ENCODE data around the gene GOLGA6L4. TPM values are rescaled to one million over a fixed set of nuclear protein-coding genes. Genes with fewer than 3 reads are reported as not detected.
"Not testable (repeated sequence)": the region's sequence is repeated elsewhere in the genome, so short reads cannot be mapped to it uniquely, and the experiment has no call there.

GOLGA6L4 gene
- total RNA-seq = 1.9 and 3.9 TPM in 2 replicates
- total RNA-seq (2013) = 0.70 TPM
- polyA plus RNA-seq = 0.88 and 1.2 TPM in 2 replicates
- 0.71 TPM in 1 of 2 replicates, not detected in the other for polyA minus RNA-seq

- DNase-seq; CTCF ChIA-PET; H3K4me3 Mint-ChIP-seq; H3K27me3 Mint-ChIP-seq; H3K4me1 Mint-ChIP-seq; H2AFZ ChIP-seq (ENCODE audit: insufficient read depth, low read depth, low read length, poor library complexity, severe bottlenecking); H3K4me1 ChIP-seq (ENCODE audit: control insufficient read depth in 2 of 2, insufficient read depth in 2 of 2, low read length in 2 of 2); H3K4me3 ChIP-seq (ENCODE audit: control extremely low read depth in 1 of 5, extremely low read depth in 1 of 5, insufficient read depth in 1 of 5, low read depth in 2 of 5, low read length in 4 of 5); H3K9ac ChIP-seq (ENCODE audit: low read length); H3K79me2 ChIP-seq (ENCODE audit: control insufficient read depth, insufficient read depth, low read length); ATAC-seq (ENCODE audit: low read depth); H3K9me3 Mint-ChIP-seq (ENCODE audit: insufficient read depth); intact Hi-C loops (cut with micrococcal nuclease); H4K20me1 ChIP-seq (ENCODE audit: control insufficient read depth, insufficient read depth, low read length, poor library complexity, severe bottlenecking); H3K36me3 ChIP-seq (replicated peaks in 1 of 2; ENCODE audit: control extremely low read depth in 1 of 2, control insufficient read depth in 1 of 2, extremely low read depth in 1 of 2, insufficient read depth in 2 of 2, low read length in 1 of 2); H3K27ac ChIP-seq (ENCODE audit: low read length in 2 of 2); H3K27ac Mint-ChIP-seq; H3K4me2 ChIP-seq (replicated peaks; ENCODE audit: low read depth, low read length, poor library complexity, severe bottlenecking); H3K9me3 ChIP-seq (ENCODE audit: control extremely low read depth in 1 of 3, control insufficient read depth in 2 of 3, insufficient read depth in 1 of 3, low read length in 2 of 3); POLR2A ChIA-PET; H3K27me3 ChIP-seq (replicated peaks in 1 of 4; ENCODE audit: control extremely low read depth in 1 of 4, control insufficient read depth in 3 of 4, insufficient read depth in 4 of 4, low read length in 3 of 4): not testable (repeated sequence)
- no CpG with 5 or more reads among the region's 13 CpGs for WGBS (ENCODE audit: insufficient coverage)
Measured at GRCh38 chr15:84235573-84235972, at the start of gene GOLGA6L4. TSS of gene GOLGA6L4 (plus strand) at chr15:84235773. CDS start at chr15:84235835, 62 bp downstream.

- H3K36me3 ChIP-seq (replicated peaks in 1 of 2; ENCODE audit: control extremely low read depth in 1 of 2, control insufficient read depth in 1 of 2, extremely low read depth in 1 of 2, insufficient read depth in 2 of 2, low read length in 1 of 2) = not testable (repeated sequence)
Measured at GRCh38 chr15:84192982-84193381, 42.6 kb upstream of the GOLGA6L4 start.

GRCh38 chr15:84195603-84196002 lies 40.0 kb upstream of the GOLGA6L4 start:
- H3K27me3 Mint-ChIP-seq; CTCF ChIA-PET; intact Hi-C loops (cut with micrococcal nuclease); H2AFZ ChIP-seq (ENCODE audit: insufficient read depth, low read depth, low read length, poor library complexity, severe bottlenecking); H3K9ac ChIP-seq (ENCODE audit: low read length); H3K9me3 Mint-ChIP-seq (ENCODE audit: insufficient read depth); H3K4me1 ChIP-seq (ENCODE audit: control insufficient read depth in 2 of 2, insufficient read depth in 2 of 2, low read length in 2 of 2); POLR2A ChIA-PET; H3K36me3 ChIP-seq (replicated peaks in 1 of 2; ENCODE audit: control extremely low read depth in 1 of 2, control insufficient read depth in 1 of 2, extremely low read depth in 1 of 2, insufficient read depth in 2 of 2, low read length in 1 of 2); H3K27ac Mint-ChIP-seq; H3K4me3 ChIP-seq (ENCODE audit: control extremely low read depth in 1 of 5, extremely low read depth in 1 of 5, insufficient read depth in 1 of 5, low read depth in 2 of 5, low read length in 4 of 5); DNase-seq; H3K27me3 ChIP-seq (replicated peaks in 1 of 4; ENCODE audit: control extremely low read depth in 1 of 4, control insufficient read depth in 3 of 4, insufficient read depth in 4 of 4, low read length in 3 of 4); H3K79me2 ChIP-seq (ENCODE audit: control insufficient read depth, insufficient read depth, low read length); H3K4me1 Mint-ChIP-seq; H3K4me3 Mint-ChIP-seq; H3K4me2 ChIP-seq (replicated peaks; ENCODE audit: low read depth, low read length, poor library complexity, severe bottlenecking); H3K27ac ChIP-seq (ENCODE audit: low read length in 2 of 2); H4K20me1 ChIP-seq (ENCODE audit: control insufficient read depth, insufficient read depth, low read length, poor library complexity, severe bottlenecking); H3K9me3 ChIP-seq (ENCODE audit: control extremely low read depth in 1 of 3, control insufficient read depth in 2 of 3, insufficient read depth in 1 of 3, low read length in 2 of 3): not testable (repeated sequence)
- ATAC-seq (ENCODE audit: low read depth) = peak; percentile 90
- WGBS (ENCODE audit: insufficient coverage) = no CpG with 5 or more reads among the region's 8 CpGs

More at GRCh38 chr15:84192982-84193381, 42.6 kb upstream of the GOLGA6L4 start:
- H3K27ac ChIP-seq (ENCODE audit: low read length in 2 of 2); H3K4me3 Mint-ChIP-seq; H3K4me1 Mint-ChIP-seq; DNase-seq; H3K9me3 Mint-ChIP-seq (ENCODE audit: insufficient read depth); H3K27me3 Mint-ChIP-seq; intact Hi-C loops (cut with micrococcal nuclease); CTCF ChIA-PET; H3K4me2 ChIP-seq (replicated peaks; ENCODE audit: low read depth, low read length, poor library complexity, severe bottlenecking); H3K4me1 ChIP-seq (ENCODE audit: control insufficient read depth in 2 of 2, insufficient read depth in 2 of 2, low read length in 2 of 2); H2AFZ ChIP-seq (ENCODE audit: insufficient read depth, low read depth, low read length, poor library complexity, severe bottlenecking); ATAC-seq (ENCODE audit: low read depth); H3K79me2 ChIP-seq (ENCODE audit: control insufficient read depth, insufficient read depth, low read length); H3K9ac ChIP-seq (ENCODE audit: low read length); POLR2A ChIA-PET; H3K4me3 ChIP-seq (ENCODE audit: control extremely low read depth in 1 of 5, extremely low read depth in 1 of 5, insufficient read depth in 1 of 5, low read depth in 2 of 5, low read length in 4 of 5); H3K9me3 ChIP-seq (ENCODE audit: control extremely low read depth in 1 of 3, control insufficient read depth in 2 of 3, insufficient read depth in 1 of 3, low read length in 2 of 3); H3K27ac Mint-ChIP-seq; H3K27me3 ChIP-seq (replicated peaks in 1 of 4; ENCODE audit: control extremely low read depth in 1 of 4, control insufficient read depth in 3 of 4, insufficient read depth in 4 of 4, low read length in 3 of 4); H4K20me1 ChIP-seq (ENCODE audit: control insufficient read depth, insufficient read depth, low read length, poor library complexity, severe bottlenecking): not testable (repeated sequence)
- no CpG with 5 or more reads among the region's 5 CpGs for WGBS (ENCODE audit: insufficient coverage)

GRCh38 chr15:84196530-84197188 lies 38.9 kb upstream of the GOLGA6L4 start:
- DNase-seq; H3K27me3 Mint-ChIP-seq; H3K27me3 ChIP-seq (replicated peaks in 1 of 4; ENCODE audit: control extremely low read depth in 1 of 4, control insufficient read depth in 3 of 4, insufficient read depth in 4 of 4, low read length in 3 of 4); POLR2A ChIA-PET; H4K20me1 ChIP-seq (ENCODE audit: control insufficient read depth, insufficient read depth, low read length, poor library complexity, severe bottlenecking); H3K4me2 ChIP-seq (replicated peaks; ENCODE audit: low read depth, low read length, poor library complexity, severe bottlenecking); H3K79me2 ChIP-seq (ENCODE audit: control insufficient read depth, insufficient read depth, low read length); H3K4me3 ChIP-seq (ENCODE audit: control extremely low read depth in 1 of 5, extremely low read depth in 1 of 5, insufficient read depth in 1 of 5, low read depth in 2 of 5, low read length in 4 of 5); CTCF ChIA-PET; H3K9ac ChIP-seq (ENCODE audit: low read length); H3K4me1 ChIP-seq (ENCODE audit: control insufficient read depth in 2 of 2, insufficient read depth in 2 of 2, low read length in 2 of 2); H2AFZ ChIP-seq (ENCODE audit: insufficient read depth, low read depth, low read length, poor library complexity, severe bottlenecking); ATAC-seq (ENCODE audit: low read depth); H3K9me3 ChIP-seq (ENCODE audit: control extremely low read depth in 1 of 3, control insufficient read depth in 2 of 3, insufficient read depth in 1 of 3, low read length in 2 of 3); intact Hi-C loops (cut with micrococcal nuclease); H3K27ac ChIP-seq (ENCODE audit: low read length in 2 of 2); H3K36me3 ChIP-seq (replicated peaks in 1 of 2; ENCODE audit: control extremely low read depth in 1 of 2, control insufficient read depth in 1 of 2, extremely low read depth in 1 of 2, insufficient read depth in 2 of 2, low read length in 1 of 2); H3K4me3 Mint-ChIP-seq; H3K4me1 Mint-ChIP-seq; H3K27ac Mint-ChIP-seq; H3K9me3 Mint-ChIP-seq (ENCODE audit: insufficient read depth): not testable (repeated sequence)
- WGBS (ENCODE audit: insufficient coverage) = no CpG with 5 or more reads among the region's 14 CpGs

Measured in B cell (primary cell).